GM18505 (cell line): ENCODE measurements around the gene RNF220.

Experiments used
- ATAC-seq: cut with Tn5 transposase; IDR thresholded peaks from one replicate; pipeline ENCODE4 v1.9.1; 2021; ENCODE audit not compliant: unreplicated experiment
- POLR2A ChIP-seq: IDR thresholded peaks from 4 replicates; pipeline ENCODE4 v1.6.1; 2011; ENCODE audit warnings: borderline replicate concordance; ENCODE audit not compliant: insufficient read depth, insufficient read length; ENCODE audit errors: extremely low read depth

RNF220 gene

GRCh38 chr1:44405031-44405797 lies at the start of gene RNF220:
TSS of gene RNF220 (plus strand) at chr1:44405255.
- TF ChIP-seq POLR2A = no peak
- no peak for ATAC-seq

- TF ChIP-seq POLR2A = no peak
- no peak for ATAC-seq
Measured at GRCh38 chr1:44355582-44356305, 49.3 kb upstream of the RNF220 start.

DNA sequence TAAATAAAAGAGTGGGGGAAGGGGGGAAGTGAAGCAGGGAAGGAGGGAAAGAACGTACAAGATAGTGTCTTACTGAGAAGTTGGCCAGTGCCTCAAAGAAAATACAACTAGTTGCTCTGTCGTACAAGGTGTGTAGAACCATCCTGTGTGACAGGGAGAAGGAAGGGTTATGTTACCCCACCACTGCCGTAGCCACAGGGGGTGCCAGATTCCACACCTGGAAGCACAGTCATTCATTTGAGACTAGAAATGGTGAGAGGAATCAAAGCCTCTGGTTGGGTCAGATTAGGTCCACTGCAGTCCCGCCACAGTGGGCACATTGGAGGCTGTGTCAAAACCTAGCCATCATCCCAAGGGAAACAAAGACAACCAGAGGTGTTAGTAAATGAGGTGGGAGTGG lies 47.3 kb upstream of the RNF220 start:
- ATAC-seq = no peak
- TF ChIP-seq POLR2A = no peak

- no peak for TF ChIP-seq POLR2A
- no peak for ATAC-seq
Measured at GRCh38 chr1:44359234-44359935, 45.7 kb upstream of the RNF220 start.

- no peak for TF ChIP-seq POLR2A
- ATAC-seq = no peak
Measured at GRCh38 chr1:44361478-44361877, 43.6 kb upstream of the RNF220 start.

DNA sequence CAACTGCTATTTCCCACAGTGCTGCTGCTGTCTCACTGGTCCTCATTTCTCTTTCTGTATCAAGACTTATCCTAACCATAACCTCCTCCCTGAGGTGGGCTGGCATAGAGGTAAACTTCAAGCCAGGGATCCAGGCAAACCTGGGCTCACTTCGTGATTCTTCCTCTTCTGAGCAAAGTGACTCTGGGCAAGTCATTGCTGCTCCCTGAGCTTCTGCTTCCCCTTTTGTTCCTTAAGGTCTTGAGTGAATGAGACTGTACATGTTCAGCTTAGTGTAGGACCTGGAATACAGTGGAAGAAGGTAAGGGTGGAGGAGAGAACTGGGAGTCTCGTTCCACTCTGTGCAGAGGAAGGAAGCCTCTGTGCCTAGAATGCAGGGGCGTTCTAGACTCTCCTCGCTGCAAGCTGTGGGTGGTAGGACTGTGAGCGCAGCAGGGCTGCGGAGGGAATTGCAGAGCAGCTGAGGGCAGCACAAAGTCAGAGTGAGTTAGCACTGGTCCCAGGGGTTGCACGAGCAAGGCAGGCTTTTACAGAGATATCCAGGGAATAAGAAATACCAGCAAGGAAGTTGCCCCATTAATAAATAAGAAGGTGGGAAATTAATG lies 38.6 kb upstream of the RNF220 start:
- TF ChIP-seq POLR2A = no peak
- no peak for ATAC-seq

DNA sequence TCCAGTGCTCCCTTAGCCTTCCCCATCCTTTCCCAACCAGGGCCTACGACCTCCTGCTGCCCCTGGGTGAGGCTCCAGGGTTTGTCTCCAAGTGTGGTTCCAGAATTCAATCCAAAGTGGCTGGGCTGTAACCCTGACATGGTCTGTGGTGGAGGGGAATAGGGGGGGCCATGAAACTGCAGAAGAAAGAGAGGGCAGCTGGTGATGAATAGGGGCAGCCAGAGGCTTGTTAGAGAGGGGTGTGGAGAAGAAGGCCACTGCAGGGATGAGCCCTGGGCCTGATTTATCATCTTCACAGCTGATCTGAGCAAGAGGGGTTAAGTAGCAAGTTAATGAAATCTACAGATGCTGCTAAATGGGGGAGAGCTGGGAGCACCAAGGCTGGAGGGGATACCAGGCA lies 37.1 kb upstream of the RNF220 start:
- TF ChIP-seq POLR2A = no peak
- no peak for ATAC-seq

GRCh38 chr1:44368471-44369151 lies 36.4 kb upstream of the RNF220 start:
- no peak for TF ChIP-seq POLR2A

GRCh38 chr1:44371206-44371605 lies 33.8 kb upstream of the RNF220 start:
- no peak for TF ChIP-seq POLR2A
- ATAC-seq = no peak

More at GRCh38 chr1:44368471-44369151, 36.4 kb upstream of the RNF220 start:
- ATAC-seq = no peak

DNA sequence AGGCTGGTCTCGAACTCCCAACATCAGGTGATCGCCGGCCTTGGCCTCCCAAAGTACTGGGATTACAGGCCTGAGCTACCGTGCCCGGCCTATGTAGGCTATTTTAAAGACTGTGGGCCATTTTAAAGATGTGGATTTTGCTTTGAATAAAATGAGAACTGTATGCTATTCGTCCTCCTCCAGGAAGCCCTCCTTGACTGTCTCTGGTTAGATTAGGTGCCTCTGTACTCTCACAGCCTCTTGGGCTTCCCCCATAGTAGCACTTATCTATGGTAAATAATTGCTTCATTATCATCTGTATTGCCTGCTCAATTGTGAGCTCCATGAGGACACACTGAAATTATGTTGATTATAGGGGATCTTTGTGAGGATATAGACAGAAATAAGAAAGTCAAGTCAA lies 29.5 kb upstream of the RNF220 start:
- TF ChIP-seq POLR2A = no peak

GRCh38 chr1:44377925-44378784 lies 26.9 kb upstream of the RNF220 start:
- ATAC-seq = no peak

More for the DNA sequence above, 29.5 kb upstream of the RNF220 start:
- no peak for ATAC-seq

DNA sequence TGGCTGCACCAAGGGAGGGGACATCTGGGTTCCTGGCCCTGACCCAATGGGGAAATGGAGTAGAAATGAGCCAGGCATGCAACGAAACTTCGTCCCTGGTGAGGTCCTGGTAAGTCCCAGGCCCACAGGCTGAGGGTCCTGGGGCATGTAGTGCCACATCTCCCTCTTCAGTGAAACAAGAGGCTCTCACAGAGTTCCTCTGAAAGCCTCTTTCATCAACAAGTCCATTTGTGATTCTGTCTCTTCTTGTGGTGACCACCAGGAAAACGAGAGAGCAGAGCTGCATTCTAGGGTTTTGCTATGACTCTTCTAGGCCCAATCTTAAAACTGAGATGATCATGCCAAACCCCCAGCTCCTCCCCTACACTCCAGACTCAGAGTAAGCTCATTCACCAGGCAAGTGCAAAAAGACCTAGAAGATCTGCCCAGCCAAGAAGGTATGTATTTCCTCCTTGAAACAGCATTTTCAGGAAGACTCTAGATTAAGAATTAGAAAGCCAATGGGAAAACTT lies 24.3 kb upstream of the RNF220 start:
- no peak for ATAC-seq
- TF ChIP-seq POLR2A = no peak

More at GRCh38 chr1:44377925-44378784, 26.9 kb upstream of the RNF220 start:
- TF ChIP-seq POLR2A = no peak
